ENCODE results near the gene CLDN5. TPM values are rescaled to one million over a fixed set of nuclear protein-coding genes. Genes with fewer than 3 reads are reported as not detected.
"Not testable (repeated sequence)": the region's sequence is repeated elsewhere in the genome, so short reads cannot be mapped to it uniquely, and the experiment has no call there.

CLDN5 gene
- total RNA-seq, 1 donor from 2014 or later, result not detected

DNA sequence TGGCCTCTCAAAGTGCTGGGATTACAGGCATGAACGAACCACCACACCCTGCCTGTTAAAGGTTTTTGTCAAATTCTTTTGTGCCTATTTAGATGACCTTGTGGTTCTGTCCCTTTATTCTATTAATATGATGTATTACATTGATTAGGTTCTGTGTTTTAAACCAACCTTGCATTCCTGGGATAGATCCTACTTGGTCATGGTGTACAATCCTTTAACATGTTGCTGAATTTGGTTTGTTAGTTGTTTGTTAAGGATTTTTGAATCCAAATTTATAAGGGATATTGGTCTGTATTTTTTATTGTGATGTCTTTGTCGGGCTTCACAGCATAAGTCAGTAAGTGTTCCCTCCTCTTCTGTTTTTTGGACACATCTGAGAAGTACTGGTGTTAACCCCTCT is 29.0 kb upstream of the CLDN5 start:
- no peak overlapping the region for H3K4me3 Mint-ChIP-seq (ENCODE audit: unreplicated experiment)
- DNase-seq (ENCODE audit: extremely low spot score, unreplicated experiment), result no peak
- no peak overlapping the region for H3K27ac Mint-ChIP-seq (ENCODE audit: unreplicated experiment)

DNA sequence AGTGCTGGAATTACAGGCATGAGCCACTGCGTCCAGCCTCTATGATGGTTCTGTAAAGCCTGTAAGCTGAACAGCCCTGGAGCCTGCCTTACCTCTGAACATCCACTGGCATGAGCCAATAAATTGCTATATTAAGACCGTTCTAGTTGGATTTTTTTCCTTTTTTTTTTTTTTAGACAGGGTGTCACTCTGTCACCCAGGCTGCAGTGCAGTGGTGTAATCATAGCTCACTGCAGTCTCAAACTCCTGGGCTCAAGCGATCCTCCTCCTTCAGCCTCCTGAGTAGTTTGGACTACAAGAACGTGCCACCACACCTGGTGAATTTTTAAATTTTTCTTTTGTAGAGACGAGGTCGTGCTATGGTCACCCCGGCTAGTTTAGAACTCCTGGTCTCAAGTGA is 26.2 kb upstream of the CLDN5 start:
- Mint-ChIP-seq H3K27me3 (ENCODE audit: unreplicated experiment) (peaks cover 17% of the 10 kb centered on the region), H3K4me3 (ENCODE audit: unreplicated experiment) (no peak overlapping the region), H3K4me1 (ENCODE audit: unreplicated experiment) (peaks cover 10% of the 10 kb centered on the region), H3K36me3 (ENCODE audit: unreplicated experiment) (no peaks in the 10 kb centered on the region), H3K9me3 (ENCODE audit: unreplicated experiment) (no peaks in the 10 kb centered on the region), H3K27ac (ENCODE audit: unreplicated experiment) (no peak overlapping the region)
- no peak for DNase-seq (ENCODE audit: extremely low spot score, unreplicated experiment)
- TF ChIP-seq, protein P1, sequence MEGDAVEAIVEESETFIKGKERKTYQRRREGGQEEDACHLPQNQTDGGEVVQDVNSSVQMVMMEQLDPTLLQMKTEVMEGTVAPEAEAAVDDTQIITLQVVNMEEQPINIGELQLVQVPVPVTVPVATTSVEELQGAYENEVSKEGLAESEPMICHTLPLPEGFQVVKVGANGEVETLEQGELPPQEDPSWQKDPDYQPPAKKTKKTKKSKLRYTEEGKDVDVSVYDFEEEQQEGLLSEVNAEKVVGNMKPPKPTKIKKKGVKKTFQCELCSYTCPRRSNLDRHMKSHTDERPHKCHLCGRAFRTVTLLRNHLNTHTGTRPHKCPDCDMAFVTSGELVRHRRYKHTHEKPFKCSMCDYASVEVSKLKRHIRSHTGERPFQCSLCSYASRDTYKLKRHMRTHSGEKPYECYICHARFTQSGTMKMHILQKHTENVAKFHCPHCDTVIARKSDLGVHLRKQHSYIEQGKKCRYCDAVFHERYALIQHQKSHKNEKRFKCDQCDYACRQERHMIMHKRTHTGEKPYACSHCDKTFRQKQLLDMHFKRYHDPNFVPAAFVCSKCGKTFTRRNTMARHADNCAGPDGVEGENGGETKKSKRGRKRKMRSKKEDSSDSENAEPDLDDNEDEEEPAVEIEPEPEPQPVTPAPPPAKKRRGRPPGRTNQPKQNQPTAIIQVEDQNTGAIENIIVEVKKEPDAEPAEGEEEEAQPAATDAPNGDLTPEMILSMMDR (IDR thresholded peaks at IDR 0.05), result no peak

More for the DNA sequence above, 29.0 kb upstream of the CLDN5 start:
- Mint-ChIP-seq H3K27me3 (ENCODE audit: unreplicated experiment) (peaks cover 13% of the 10 kb centered on the region), H3K36me3 (ENCODE audit: unreplicated experiment) (no peaks in the 10 kb centered on the region), H3K9me3 (ENCODE audit: unreplicated experiment) (no peaks in the 10 kb centered on the region), H3K4me1 (ENCODE audit: unreplicated experiment) (peaks cover 10% of the 10 kb centered on the region)
- TF ChIP-seq, protein P1 (IDR thresholded peaks at IDR 0.05), result no peak

DNA sequence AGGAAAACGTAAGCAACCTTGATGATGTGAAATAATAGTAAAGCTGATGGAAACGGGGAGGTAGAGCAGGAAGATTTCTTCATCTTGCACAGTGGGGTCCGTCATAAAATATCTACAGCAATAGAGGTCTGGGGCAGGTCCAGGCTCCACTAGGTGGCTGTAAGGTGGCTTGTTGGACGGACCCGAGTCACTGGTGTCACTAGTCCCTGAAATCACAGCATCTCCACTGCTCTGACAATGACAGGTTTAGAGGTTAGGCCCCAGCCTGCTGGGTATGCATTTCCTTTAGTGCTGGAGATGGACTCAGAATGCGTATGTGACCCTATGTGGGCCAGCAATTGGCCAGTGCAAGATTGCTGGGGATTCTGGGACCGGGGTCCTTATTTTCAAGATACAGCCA is 25.2 kb upstream of the CLDN5 start:
- Mint-ChIP-seq H3K36me3 (ENCODE audit: unreplicated experiment) (no peaks in the 10 kb centered on the region), H3K27ac (ENCODE audit: unreplicated experiment) (no peak overlapping the region), H3K4me3 (ENCODE audit: unreplicated experiment) (no peak overlapping the region), H3K27me3 (ENCODE audit: unreplicated experiment) (peaks cover 20% of the 10 kb centered on the region), H3K4me1 (ENCODE audit: unreplicated experiment) (peaks cover 2% of the 10 kb centered on the region), H3K9me3 (ENCODE audit: unreplicated experiment) (no peaks in the 10 kb centered on the region)
- no peak for DNase-seq (ENCODE audit: extremely low spot score, unreplicated experiment)
- TF ChIP-seq, protein P1 (IDR thresholded peaks at IDR 0.05), result no peak

DNA sequence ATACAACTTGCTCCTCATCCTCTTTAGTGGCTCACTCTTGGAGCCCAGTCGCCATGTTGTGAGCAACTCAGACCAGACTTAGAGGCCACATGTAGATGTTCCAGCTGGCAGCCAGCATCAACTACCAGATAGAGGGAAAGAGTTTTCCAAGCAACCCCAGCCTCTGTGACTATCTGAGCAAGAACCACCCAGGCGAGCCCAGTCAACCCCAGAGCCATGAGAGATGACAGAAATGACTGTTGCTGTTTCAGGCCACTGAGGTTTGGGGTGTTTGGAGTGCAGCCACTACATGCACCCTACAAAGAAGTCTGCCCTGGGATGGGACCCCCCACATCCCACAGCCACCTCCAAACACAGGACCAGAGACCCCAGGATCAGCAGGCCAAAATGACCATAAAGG is 24.8 kb upstream of the CLDN5 start:
- TF ChIP-seq, protein P1 (IDR thresholded peaks at IDR 0.05), result no peak
- DNase-seq (ENCODE audit: extremely low spot score, unreplicated experiment), result no peak
- no peaks in the 10 kb centered on the region for H3K9me3 Mint-ChIP-seq (ENCODE audit: unreplicated experiment)
- H3K36me3 Mint-ChIP-seq (ENCODE audit: unreplicated experiment), result no peaks in the 10 kb centered on the region
- H3K4me1 Mint-ChIP-seq (ENCODE audit: unreplicated experiment), result peaks cover 2% of the 10 kb centered on the region
- peaks cover 21% of the 10 kb centered on the region for H3K27me3 Mint-ChIP-seq (ENCODE audit: unreplicated experiment)
- no peak overlapping the region for H3K4me3 Mint-ChIP-seq (ENCODE audit: unreplicated experiment)
- no peak overlapping the region for H3K27ac Mint-ChIP-seq (ENCODE audit: unreplicated experiment)

DNA sequence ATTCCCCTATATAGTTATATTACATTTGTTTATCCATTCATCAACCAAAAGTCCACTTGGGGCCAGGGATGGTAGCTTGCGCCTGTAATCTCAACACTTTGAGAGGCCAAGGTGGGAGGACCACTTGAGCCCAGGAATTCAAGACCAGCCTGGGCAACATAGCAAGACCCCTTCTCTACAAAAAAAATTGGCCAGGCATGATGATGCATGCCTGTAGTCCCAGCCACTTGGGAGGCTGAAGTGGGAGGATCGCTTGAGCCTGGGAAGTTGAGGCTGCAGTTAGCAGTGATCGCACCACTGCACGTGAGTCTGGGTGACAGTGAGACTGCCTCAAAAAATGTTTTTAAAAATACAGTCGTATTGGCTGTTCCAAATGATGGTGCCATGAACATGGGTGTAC is 24.2 kb upstream of the CLDN5 start:
- not testable (repeated sequence) for DNase-seq (ENCODE audit: extremely low spot score, unreplicated experiment); H3K36me3 Mint-ChIP-seq (ENCODE audit: unreplicated experiment); H3K4me3 Mint-ChIP-seq (ENCODE audit: unreplicated experiment); H3K27ac Mint-ChIP-seq (ENCODE audit: unreplicated experiment); H3K4me1 Mint-ChIP-seq (ENCODE audit: unreplicated experiment); H3K9me3 Mint-ChIP-seq (ENCODE audit: unreplicated experiment)
- H3K27me3 Mint-ChIP-seq (ENCODE audit: unreplicated experiment), result peaks cover 24% of the 10 kb centered on the region

DNA sequence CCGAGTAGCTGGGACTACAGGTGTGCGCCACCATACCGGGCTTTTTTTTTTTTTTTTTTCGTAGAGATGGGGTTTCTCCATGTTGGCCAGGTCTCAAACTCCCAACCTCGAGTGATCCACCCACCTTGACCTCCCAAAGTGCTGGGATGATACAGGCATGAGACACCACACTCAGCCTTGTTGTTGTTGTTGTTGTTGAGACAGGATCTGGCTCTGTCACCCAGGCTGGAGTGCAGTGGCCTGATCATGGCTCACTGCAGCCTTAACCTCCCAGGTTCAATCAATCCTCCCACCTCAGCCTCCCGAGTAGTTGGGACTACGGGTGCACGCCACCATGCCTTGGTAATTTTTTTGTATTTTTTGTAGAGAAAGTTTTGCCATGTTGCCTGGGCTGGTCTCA is 23.4 kb upstream of the CLDN5 start:
- TF ChIP-seq, protein P1 (IDR thresholded peaks at IDR 0.05), result no peak
- Mint-ChIP-seq H3K36me3 (ENCODE audit: unreplicated experiment) (no peaks in the 10 kb centered on the region), H3K4me1 (ENCODE audit: unreplicated experiment) (peaks cover 4% of the 10 kb centered on the region), H3K27ac (ENCODE audit: unreplicated experiment) (no peak overlapping the region), H3K9me3 (ENCODE audit: unreplicated experiment) (no peaks in the 10 kb centered on the region), H3K27me3 (ENCODE audit: unreplicated experiment) (peaks cover 24% of the 10 kb centered on the region), H3K4me3 (ENCODE audit: unreplicated experiment) (no peak overlapping the region)
- DNase-seq (ENCODE audit: extremely low spot score, unreplicated experiment), result no peak

Data from osteocyte (in vitro differentiated cells).